ENCODE results near the gene MAD1L1.
A peak's percentile ranks its signal among the peaks of the same experiment; 100 is the strongest.

The MAD1L1 gene

DNA sequence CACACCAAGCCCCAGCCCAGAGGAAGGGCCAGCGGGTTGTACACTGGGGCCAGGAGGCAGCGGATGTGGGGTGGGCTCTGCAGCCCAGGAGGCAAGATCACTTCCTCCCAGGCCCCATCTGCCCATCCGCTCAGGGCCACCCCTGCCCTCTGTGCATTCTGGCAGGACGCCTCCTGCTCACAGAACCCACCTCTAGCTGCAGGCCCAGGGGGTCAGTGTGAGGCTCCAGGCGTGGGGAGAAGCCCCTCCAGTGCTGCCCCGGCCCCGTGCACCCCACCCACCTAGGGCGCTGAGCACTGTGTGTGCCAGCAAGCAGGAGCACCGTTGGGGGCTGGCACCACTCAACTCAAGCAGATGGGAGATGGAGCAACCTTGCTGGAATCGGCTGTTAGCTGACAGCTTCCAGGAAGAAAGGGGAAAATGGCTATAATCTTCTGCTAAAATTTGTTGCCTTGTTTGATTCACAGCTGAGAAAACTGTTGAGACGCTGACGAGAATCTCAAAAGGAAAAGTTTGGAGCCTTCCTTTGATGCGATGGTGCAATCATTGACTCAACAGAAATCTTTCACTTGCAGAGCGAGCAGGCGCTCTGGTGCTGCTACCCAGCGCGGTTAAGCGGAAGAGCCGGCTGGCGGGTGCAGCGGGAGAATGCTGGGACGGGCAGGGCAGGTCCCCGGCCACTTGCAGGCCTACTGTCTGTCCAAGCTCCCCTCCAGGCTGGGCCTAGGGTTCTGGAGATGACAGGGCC, 286.5 kb downstream of the MAD1L1 start:
- TF ChIP-seq POLR2A (IDR thresholded peaks at IDR 0.05; ENCODE audit: low read depth, low read length): no peak
- no peak for TF ChIP-seq POLR2AphosphoS5 (IDR thresholded peaks at IDR 0.05; ENCODE audit: low read depth, low read length)
- TF ChIP-seq TAF1 (IDR thresholded peaks at IDR 0.05; ENCODE audit: borderline replicate concordance, low read depth, low read length): no peak
- DNase-seq (ENCODE audit: insufficient read length) (no peak), FAIRE-seq (no peak)

DNA sequence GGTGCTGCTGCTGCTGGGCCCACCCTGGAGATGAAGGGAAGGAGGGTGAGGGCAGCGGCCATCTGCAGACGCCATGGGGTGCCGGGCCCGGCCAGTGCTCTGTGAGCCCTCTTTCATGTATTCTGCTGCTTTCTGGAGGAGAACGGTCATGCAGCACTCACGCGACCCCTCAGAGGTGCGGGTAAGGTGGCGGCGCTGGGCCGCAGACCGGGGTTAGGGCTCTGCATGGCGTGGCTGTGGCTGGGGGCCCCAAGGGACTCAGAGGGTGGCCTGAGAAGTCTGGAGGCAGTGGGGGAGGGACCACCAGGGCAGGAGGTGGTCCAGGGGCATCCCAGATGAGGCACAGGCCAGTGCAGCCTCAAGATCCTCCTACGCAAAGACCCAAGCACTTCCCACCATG, 287.2 kb downstream of the MAD1L1 start:
- FAIRE-seq (no peak), DNase-seq (ENCODE audit: insufficient read length) (no peak)
- TF ChIP-seq POLR2A (IDR thresholded peaks at IDR 0.05; ENCODE audit: low read depth, low read length) (no peak), POLR2AphosphoS5 (IDR thresholded peaks at IDR 0.05; ENCODE audit: low read depth, low read length) (no peak), TAF1 (IDR thresholded peaks at IDR 0.05; ENCODE audit: borderline replicate concordance, low read depth, low read length) (no peak)

DNA sequence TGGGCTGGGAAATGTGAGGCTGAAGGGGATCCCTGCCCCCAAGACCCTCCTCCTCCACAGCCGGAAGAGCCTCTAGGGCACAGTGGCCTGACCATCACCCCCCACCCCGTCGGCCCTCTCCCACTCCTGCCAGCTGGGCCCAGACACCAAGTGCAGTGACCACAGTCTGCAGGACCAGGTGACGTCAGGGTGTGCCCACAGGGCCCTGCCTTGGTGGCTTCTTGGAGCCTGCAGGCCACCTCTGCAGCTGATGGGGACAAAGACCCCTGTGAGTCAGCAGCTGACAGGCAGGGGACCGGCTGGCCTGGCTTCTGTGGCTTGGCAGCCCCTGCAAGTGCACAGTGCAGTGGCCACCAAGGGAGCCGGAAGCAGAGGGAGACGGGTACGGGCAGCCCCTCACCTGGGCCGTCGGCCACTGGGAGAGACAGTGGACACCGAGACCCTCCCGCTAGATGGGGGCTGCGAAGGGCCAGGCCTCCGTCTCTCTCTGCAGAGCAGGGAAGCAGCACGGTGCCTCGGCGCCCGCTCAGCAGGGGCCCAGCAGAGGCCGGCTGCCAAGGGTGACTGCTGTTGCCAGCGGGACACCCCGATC, 288.0 kb downstream of the MAD1L1 start:
- no peak for FAIRE-seq
- no peak for DNase-seq (ENCODE audit: insufficient read length)
- no peak for TF ChIP-seq TAF1 (IDR thresholded peaks at IDR 0.05; ENCODE audit: borderline replicate concordance, low read depth, low read length)
- no peak for TF ChIP-seq POLR2AphosphoS5 (IDR thresholded peaks at IDR 0.05; ENCODE audit: low read depth, low read length)
- TF ChIP-seq POLR2A (IDR thresholded peaks at IDR 0.05; ENCODE audit: low read depth, low read length): no peak

DNA sequence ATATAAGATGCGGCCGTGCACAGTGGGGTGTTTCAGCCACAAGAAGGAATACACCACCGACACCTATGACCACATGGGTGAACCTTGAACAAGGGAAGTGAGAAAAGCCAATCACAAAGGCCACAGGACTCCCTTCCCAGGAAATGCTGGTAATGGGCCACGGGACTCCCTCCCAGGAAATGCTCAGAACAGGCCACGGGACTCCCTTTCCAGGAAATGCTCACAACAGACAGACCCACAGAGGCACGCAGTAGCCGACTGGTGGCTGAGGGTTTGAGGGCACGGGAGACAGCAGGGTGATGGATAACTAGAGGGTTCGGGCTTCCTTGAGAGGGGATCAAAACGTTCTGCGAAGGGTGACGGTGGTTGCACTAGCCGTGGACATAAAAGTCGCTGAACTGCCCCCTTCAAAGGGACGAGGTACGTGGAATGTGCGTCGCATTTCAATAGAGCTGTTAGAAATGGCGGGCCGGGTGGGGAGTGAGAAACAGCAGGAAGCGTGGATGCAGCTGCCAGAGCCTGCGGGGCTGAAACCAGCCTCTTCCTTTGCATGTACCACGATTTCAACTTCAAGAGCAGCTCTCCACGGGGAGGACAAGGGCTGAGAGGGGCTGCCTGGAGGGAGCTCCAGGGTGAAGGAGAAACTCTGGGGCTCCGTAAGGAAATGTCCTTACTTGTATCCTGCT, 288.7 kb downstream of the MAD1L1 start:
- TF ChIP-seq TAF1 (IDR thresholded peaks at IDR 0.05; ENCODE audit: borderline replicate concordance, low read depth, low read length) (no peak), POLR2A (IDR thresholded peaks at IDR 0.05; ENCODE audit: low read depth, low read length) (no peak), POLR2AphosphoS5 (IDR thresholded peaks at IDR 0.05; ENCODE audit: low read depth, low read length) (no peak)
- no peak for FAIRE-seq
- no peak for DNase-seq (ENCODE audit: insufficient read length)

DNA sequence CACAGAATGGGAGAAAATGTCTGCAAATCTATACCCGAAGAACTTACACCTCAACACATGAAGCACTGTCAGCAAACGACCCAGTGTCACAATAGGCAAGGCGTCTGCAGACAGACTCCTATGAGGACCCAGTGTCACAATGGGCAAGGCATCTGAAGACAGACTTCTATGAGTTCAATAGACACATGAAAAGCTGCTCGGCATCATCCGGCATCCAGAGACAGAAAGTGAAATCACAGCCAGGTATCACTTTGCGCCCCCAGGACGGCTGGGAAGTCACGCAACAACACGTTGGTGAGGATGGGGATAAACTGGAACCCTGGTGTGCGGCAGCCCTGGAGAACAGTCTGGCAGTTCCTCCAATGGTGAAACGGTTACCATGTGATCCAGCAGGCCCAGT, 289.4 kb downstream of the MAD1L1 start:
- DNase-seq (ENCODE audit: insufficient read length) (no peak), FAIRE-seq (no peak)
- TF ChIP-seq TAF1 (IDR thresholded peaks at IDR 0.05; ENCODE audit: borderline replicate concordance, low read depth, low read length) (no peak), POLR2A (IDR thresholded peaks at IDR 0.05; ENCODE audit: low read depth, low read length) (no peak), POLR2AphosphoS5 (IDR thresholded peaks at IDR 0.05; ENCODE audit: low read depth, low read length) (no peak)

DNA sequence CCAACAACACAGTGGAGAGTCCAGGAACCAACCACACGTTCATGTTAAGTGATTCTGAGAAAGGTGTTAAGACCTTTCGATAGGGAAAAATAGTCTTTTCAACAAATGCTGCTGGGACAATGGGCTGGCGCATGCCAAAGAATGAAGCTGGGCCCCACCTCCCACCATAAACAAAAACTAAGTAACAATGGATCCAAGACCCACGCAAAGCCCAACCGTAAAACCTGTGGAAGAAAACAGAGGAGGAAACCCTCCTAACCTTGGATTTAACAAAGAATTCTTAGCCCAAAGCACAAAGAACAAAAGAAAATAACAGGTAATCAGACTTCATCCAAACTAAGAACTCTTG, 289.8 kb downstream of the MAD1L1 start:
- no peak for FAIRE-seq
- no peak for DNase-seq (ENCODE audit: insufficient read length)
- TF ChIP-seq TAF1 (IDR thresholded peaks at IDR 0.05; ENCODE audit: borderline replicate concordance, low read depth, low read length) (no peak), POLR2AphosphoS5 (IDR thresholded peaks at IDR 0.05; ENCODE audit: low read depth, low read length) (no peak), POLR2A (IDR thresholded peaks at IDR 0.05; ENCODE audit: low read depth, low read length) (no peak)

DNA sequence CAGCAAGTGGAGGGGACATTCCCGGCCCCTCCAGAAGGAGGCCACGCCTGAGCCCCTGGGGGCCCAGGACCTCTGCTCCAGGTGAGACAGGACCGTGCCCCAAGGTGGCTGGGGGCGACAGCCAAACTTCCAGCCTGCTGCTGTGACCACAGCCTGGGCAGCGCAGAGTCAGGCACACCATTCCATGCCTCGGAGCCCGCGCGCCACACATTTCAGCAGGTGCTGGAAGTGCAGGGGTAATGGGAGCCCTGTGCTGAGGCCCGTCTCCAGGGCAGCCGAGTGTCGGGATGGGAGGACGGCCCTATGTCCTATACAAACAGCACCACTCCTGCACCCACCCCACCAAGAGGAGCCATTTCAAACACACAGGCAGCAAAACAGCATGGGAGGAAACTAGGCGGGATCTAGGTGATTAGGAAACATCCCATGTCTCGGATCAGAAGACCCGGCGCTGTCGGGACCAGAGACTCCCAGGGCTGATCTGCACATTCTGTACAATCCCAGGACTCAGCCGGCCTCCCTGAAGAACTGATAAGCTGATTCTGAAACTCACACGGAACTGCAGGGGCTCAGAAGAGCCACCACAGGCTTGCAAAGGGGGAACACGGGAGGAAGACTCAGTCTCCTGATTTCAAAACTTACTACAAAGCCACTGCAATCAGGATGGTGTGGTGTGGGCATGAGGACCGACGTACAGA, 290.4 kb downstream of the MAD1L1 start:
- TF ChIP-seq POLR2A (IDR thresholded peaks at IDR 0.05; ENCODE audit: low read depth, low read length) (no peak), POLR2AphosphoS5 (IDR thresholded peaks at IDR 0.05; ENCODE audit: low read depth, low read length) (no peak), TAF1 (IDR thresholded peaks at IDR 0.05; ENCODE audit: borderline replicate concordance, low read depth, low read length) (no peak)
- FAIRE-seq: no peak
- DNase-seq (ENCODE audit: insufficient read length): no peak

DNA sequence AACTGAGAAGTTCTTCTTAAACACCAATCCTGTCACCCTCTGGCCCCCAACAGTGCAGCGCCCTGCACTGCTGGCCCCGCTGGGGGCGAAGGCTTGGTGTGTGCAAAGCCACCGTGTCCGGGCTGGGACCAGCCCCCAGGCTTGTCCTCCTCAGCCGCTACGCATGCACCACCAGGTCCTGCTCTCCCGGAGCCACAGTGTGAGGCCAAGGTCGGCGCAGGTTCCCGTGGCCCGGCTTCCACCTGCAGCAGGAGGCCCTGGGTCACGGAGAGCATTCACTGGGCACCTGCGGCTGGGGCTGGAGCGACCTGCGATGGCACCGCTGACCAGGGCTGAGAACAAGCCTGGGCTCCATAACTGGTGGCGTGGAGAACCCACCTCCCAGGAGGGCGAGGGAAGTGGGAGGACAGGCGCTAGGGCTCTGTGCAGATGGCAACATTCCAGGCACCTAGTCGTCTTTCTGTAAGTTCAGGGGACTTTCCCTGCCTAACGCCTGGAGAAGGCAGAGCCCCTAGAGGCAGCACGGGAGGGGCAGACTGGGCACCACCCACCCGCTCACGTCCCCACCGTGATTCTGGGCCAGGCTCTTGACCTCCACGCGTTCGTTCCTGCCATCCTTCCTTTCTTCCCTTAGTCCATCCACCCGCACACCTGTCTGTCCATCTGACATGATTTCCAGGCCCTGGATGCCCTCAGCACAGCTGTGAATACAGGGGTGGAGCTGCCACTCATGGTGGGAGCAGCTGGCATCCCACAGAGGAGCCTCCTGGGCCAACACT, 291.1 kb downstream of the MAD1L1 start:
- DNase-seq (ENCODE audit: insufficient read length) (no peak), FAIRE-seq (no peak)
- TF ChIP-seq POLR2A (IDR thresholded peaks at IDR 0.05; ENCODE audit: low read depth, low read length) (no peak), TAF1 (IDR thresholded peaks at IDR 0.05; ENCODE audit: borderline replicate concordance, low read depth, low read length) (no peak), POLR2AphosphoS5 (IDR thresholded peaks at IDR 0.05; ENCODE audit: low read depth, low read length) (no peak)

DNA sequence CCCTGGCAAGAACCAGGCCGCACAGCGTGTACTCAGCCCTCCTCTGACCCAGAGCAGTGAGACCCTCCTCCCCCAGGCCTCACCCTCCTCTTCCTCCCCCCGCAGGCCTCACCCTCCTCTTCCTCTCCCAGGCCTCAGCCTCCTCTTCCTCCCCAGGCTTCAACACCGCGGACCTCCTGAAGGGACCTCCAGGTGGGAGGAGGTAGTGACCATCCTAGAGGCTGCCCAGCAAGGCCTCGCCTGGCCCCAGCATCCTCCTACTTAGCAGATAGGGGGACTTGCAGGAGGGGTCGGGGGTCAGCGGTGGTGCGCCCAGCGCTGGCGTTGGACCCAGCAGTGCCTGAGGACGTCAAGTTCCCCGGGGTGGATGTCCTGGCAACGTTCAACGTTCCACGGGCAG, 291.9 kb downstream of the MAD1L1 start:
- DNase-seq (ENCODE audit: insufficient read length): no peak

DNA sequence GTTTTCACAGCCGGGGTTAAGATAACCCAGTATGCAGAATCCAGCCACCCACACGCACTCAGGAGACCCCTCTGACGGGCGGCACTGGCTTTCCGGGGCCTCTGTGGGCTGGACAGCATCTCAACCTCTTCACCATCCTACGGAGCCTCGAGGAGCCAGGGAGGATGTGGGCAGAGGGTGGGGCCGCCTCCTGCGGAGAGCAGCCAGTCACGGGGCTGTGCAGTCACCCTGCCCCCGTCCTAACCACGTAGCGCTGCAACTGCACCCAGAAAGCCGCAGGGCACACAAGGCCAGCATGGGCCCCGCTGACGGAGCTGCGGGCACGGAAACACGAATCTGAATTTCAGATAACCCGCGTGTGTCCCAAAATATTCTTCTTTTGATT, 292.4 kb downstream of the MAD1L1 start:
- TF ChIP-seq POLR2AphosphoS5 (IDR thresholded peaks at IDR 0.05; ENCODE audit: low read depth, low read length) (0 out of 2 replicates have a peak, but pooled peaks have one; percentile 45), TAF1 (IDR thresholded peaks at IDR 0.05; ENCODE audit: borderline replicate concordance, low read depth, low read length) (no peak), POLR2A (IDR thresholded peaks at IDR 0.05; ENCODE audit: low read depth, low read length) (peak; percentile 49; the same call in 1 of the 2 replicates)
- peak; percentile 93 for DNase-seq (ENCODE audit: insufficient read length)
- FAIRE-seq: peak; percentile 97

More for the DNA sequence above, 291.9 kb downstream of the MAD1L1 start:
- no peak for FAIRE-seq
- TF ChIP-seq POLR2A (IDR thresholded peaks at IDR 0.05; ENCODE audit: low read depth, low read length): no peak
- TF ChIP-seq POLR2AphosphoS5 (IDR thresholded peaks at IDR 0.05; ENCODE audit: low read depth, low read length): no peak
- TF ChIP-seq TAF1 (IDR thresholded peaks at IDR 0.05; ENCODE audit: borderline replicate concordance, low read depth, low read length): no peak
